H9 (cell line): ENCODE measurements around the gene ACACA. TPM values are rescaled to one million over a fixed set of nuclear protein-coding genes. Genes with fewer than 3 reads are reported as not detected.

ENCODE experiments used
- DNase-seq: peaks from one replicate; pipeline ENCODE4 v3.0.0-alpha.2; 2017
- H2AFZ ChIP-seq: one replicate; pipeline ENCODE4 v1.6.1; 2013; ENCODE audit warnings: mild to moderate bottlenecking, low read length, control low read depth, moderate library complexity
- H2AK5ac ChIP-seq: 2 replicates; pipeline ENCODE4 v1.6.1; 2013; ENCODE audit warnings: low read length, control low read depth, mixed read lengths; ENCODE audit not compliant: insufficient read length
- H2BK120ac ChIP-seq: one replicate; pipeline ENCODE4 v1.6.1; 2013; ENCODE audit warnings: low read depth, mild to moderate bottlenecking, low read length, control low read depth, inconsistent platforms; ENCODE audit not compliant: poor library complexity, severe bottlenecking
- H2BK12ac ChIP-seq: 2 replicates; pipeline ENCODE4 v1.6.1; 2013; ENCODE audit warnings: low read length, control low read depth, mixed read lengths, low read depth; ENCODE audit not compliant: insufficient read length
- H2BK15ac ChIP-seq: 2 replicates; pipeline ENCODE4 v1.6.1; 2013; ENCODE audit warnings: low read depth, low read length, control low read depth
- H2BK20ac ChIP-seq: one replicate; pipeline ENCODE4 v1.6.1; 2013; ENCODE audit warnings: low read depth, mild to moderate bottlenecking, low read length, control low read depth, inconsistent platforms; ENCODE audit not compliant: poor library complexity, severe bottlenecking
- H2BK5ac ChIP-seq: 2 replicates; pipeline ENCODE4 v1.6.1; 2013; ENCODE audit warnings: low read length, control low read depth, mixed read lengths; ENCODE audit not compliant: insufficient read length
- H3K14ac ChIP-seq: 2 replicates; pipeline ENCODE4 v1.6.1; 2013; ENCODE audit warnings: low read length, control low read depth; ENCODE audit not compliant: insufficient read depth
- H3K18ac ChIP-seq: 2 replicates; pipeline ENCODE4 v1.6.1; 2013; ENCODE audit warnings: low read depth, mild to moderate bottlenecking, mixed read lengths, low read length, control low read depth; ENCODE audit not compliant: insufficient read length
- H3K23ac ChIP-seq: 2 replicates; pipeline ENCODE4 v1.6.1; 2013; ENCODE audit warnings: low read length, control low read depth, mixed read lengths, low read depth; ENCODE audit not compliant: insufficient read length
- H3K23me2 ChIP-seq: 2 replicates; pipeline ENCODE4 v1.6.1; 2013; ENCODE audit warnings: low read depth, mild to moderate bottlenecking, mixed read lengths, low read length, control low read depth; ENCODE audit not compliant: insufficient read length, poor library complexity, severe bottlenecking
- H3K27ac ChIP-seq: 2 replicates; pipeline ENCODE4 v1.5.1; 2013; ENCODE audit warnings: low read length, control low read depth, mixed read lengths, low read depth; ENCODE audit not compliant: insufficient read length
- H3K27me3 ChIP-seq: 2 replicates; pipeline ENCODE4 v1.6.1; 2013; ENCODE audit warnings: low read length, control low read depth, inconsistent platforms; ENCODE audit not compliant: insufficient read depth
- H3K4ac ChIP-seq: 2 replicates; pipeline ENCODE4 v1.6.1; 2013; ENCODE audit warnings: low read depth, mild to moderate bottlenecking, control low read depth, inconsistent platforms, low read length, moderate library complexity
- H3K4me1 ChIP-seq: 2 replicates; pipeline ENCODE4 v1.6.1; 2013; ENCODE audit warnings: low read length, control low read depth, inconsistent platforms; ENCODE audit not compliant: insufficient read depth
- H3K4me2 ChIP-seq: 2 replicates; pipeline ENCODE4 v1.6.1; 2013; ENCODE audit warnings: low read length, control low read depth, mixed read lengths; ENCODE audit not compliant: insufficient read length, insufficient read depth
- H3K56ac ChIP-seq: 2 replicates; pipeline ENCODE4 v1.6.1; 2013; ENCODE audit warnings: low read depth, mild to moderate bottlenecking, mixed read lengths, low read length, control low read depth; ENCODE audit not compliant: insufficient read length
- H3K79me1 ChIP-seq: 2 replicates; pipeline ENCODE4 v1.6.1; 2013; ENCODE audit warnings: low read depth, mild to moderate bottlenecking, moderate library complexity, low read length, control low read depth, inconsistent platforms; ENCODE audit not compliant: insufficient read depth, poor library complexity, severe bottlenecking
- H3K79me2 ChIP-seq: 2 replicates; pipeline ENCODE4 v1.6.1; 2013; ENCODE audit warnings: low read length, control low read depth, inconsistent platforms; ENCODE audit not compliant: insufficient read depth
- H3K9ac ChIP-seq: 2 replicates; pipeline ENCODE4 v1.6.1; 2013; ENCODE audit warnings: low read length, control low read depth, mixed read lengths; ENCODE audit not compliant: insufficient read length; ENCODE audit errors: extremely low read depth
- H3K9me3 ChIP-seq: one replicate; pipeline ENCODE4 v1.6.1; 2013; ENCODE audit warnings: low read depth, low read length, inconsistent platforms; ENCODE audit not compliant: control insufficient read depth
- H3T11ph ChIP-seq: one replicate; pipeline ENCODE4 v1.6.1; 2013; ENCODE audit warnings: mild to moderate bottlenecking, low read length, control low read depth, inconsistent platforms
- H4K20me1 ChIP-seq: one replicate; pipeline ENCODE4 v1.6.1; 2013; ENCODE audit not compliant: control insufficient read depth, insufficient read length, insufficient read depth
- H4K5ac ChIP-seq: 2 replicates; pipeline ENCODE4 v1.6.1; 2013; ENCODE audit warnings: low read depth, mild to moderate bottlenecking, mixed read lengths, low read length, control low read depth; ENCODE audit not compliant: insufficient read length
- H4K8ac ChIP-seq: replicated peaks from 2 replicates; pipeline ENCODE4 v1.6.1; 2013; ENCODE audit warnings: low read length, control low read depth, mixed read lengths, low read depth; ENCODE audit not compliant: insufficient read length
- H4K91ac ChIP-seq: 2 replicates; pipeline ENCODE4 v1.6.1; 2013; ENCODE audit warnings: low read depth, mild to moderate bottlenecking, moderate library complexity, mixed read lengths, low read length, control low read depth; ENCODE audit not compliant: insufficient read length
- H3K27ac Mint-ChIP-seq, 3 experiments: 2 replicates in 2 of 3; 3 replicates in 1 of 3; pipeline ENCODE4 v1.8.0; 2020 to 2021; ENCODE audit warnings: mixed read lengths in 3 of 3, mild to moderate bottlenecking in 1 of 3, moderate library complexity in 1 of 3
- H3K27me3 Mint-ChIP-seq: 2 replicates; pipeline ENCODE4 v1.8.0; 2021; ENCODE audit warnings: low read depth, mild to moderate bottlenecking, moderate library complexity, mixed read lengths
- H3K36me3 Mint-ChIP-seq, 3 experiments: 2 replicates in 2 of 3; 3 replicates in 1 of 3; pipeline ENCODE4 v1.8.0; 2020 to 2021; ENCODE audit warnings: low read depth in 3 of 3, mixed read lengths in 3 of 3; ENCODE audit not compliant: insufficient read depth in 1 of 3
- H3K4me1 Mint-ChIP-seq, 2 experiments: 2 replicates each; pipeline ENCODE4 v1.8.0; 2020; ENCODE audit warnings: mixed read lengths in 2 of 2
- H3K4me3 Mint-ChIP-seq, 2 experiments: 2 replicates in 1 of 2; 3 replicates in 1 of 2; pipeline ENCODE4 v1.8.0; 2020 to 2021; ENCODE audit warnings: mild to moderate bottlenecking in 2 of 2, mixed read lengths in 2 of 2, moderate library complexity in 1 of 2
- H3K9me3 Mint-ChIP-seq, 2 experiments: 2 replicates in 1 of 2; 3 replicates in 1 of 2; pipeline ENCODE4 v1.8.0; 2020; ENCODE audit warnings: mild to moderate bottlenecking in 2 of 2, mixed read lengths in 2 of 2, moderate library complexity in 1 of 2
- CTCF ChIP-seq: fragments of 200-600 bp; sonication (generic); conservative IDR thresholded peaks from 3 replicates; pipeline ENCODE4 v1.8.0; 2021; ENCODE audit warnings: antibody characterized with exemption, mild to moderate bottlenecking
- WGBS: extraction: QIAGEN DNeasy Blood & Tissue Kit; methylation state at CpG from one replicate; pipeline ENCODE4 v1.1.7; 2013; ENCODE audit warnings: missing lambda C conversion rate, low lambda C conversion rate, mixed read lengths; ENCODE audit not compliant: insufficient read length; ENCODE audit errors: extremely low coverage; 5-methylcytosine and 5-hydroxymethylcytosine counted together
- total RNA-seq: library from RNA; stranded (reverse); gene quantifications from 2 replicates; pipeline ENCODE4 v1.2.1, GENCODE V29; 2021

The ACACA gene
- total RNA-seq, 1 experiment from 2014 or later = 135 TPM

GRCh38 chr17:37393352-37393751 lies 13.3 kb downstream of the ACACA start:
- Histone ChIP-seq H4K8ac (no peak overlapping the region), H3T11ph (no peak overlapping the region), H2BK15ac (no peak overlapping the region), H2AK5ac (no peak overlapping the region), H3K9me3 (no peaks in the 10 kb centered on the region), H3K79me1 (no peaks in the 10 kb centered on the region), H3K4me1 (no peaks in the 10 kb centered on the region), H2BK12ac (no peak overlapping the region), H3K4me2 (no peak overlapping the region), H3K27ac (no peak overlapping the region), H2BK5ac (no peak overlapping the region), H3K9ac (no peak overlapping the region), H3K23me2 (no peaks in the 10 kb centered on the region), H3K56ac (no peak overlapping the region), H3K27me3 (no peaks in the 10 kb centered on the region), H3K14ac (no peak overlapping the region), H4K5ac (no peak overlapping the region), H3K23ac (no peak overlapping the region), H3K18ac (no peak overlapping the region), H2AFZ (no peak overlapping the region), H4K20me1 (no peaks in the 10 kb centered on the region), H4K91ac (no peak overlapping the region), H2BK120ac (no peak overlapping the region), H3K79me2 (no peaks in the 10 kb centered on the region), H3K4ac (no peak overlapping the region), H2BK20ac (no peak overlapping the region)
- DNase-seq = no peak
- TF ChIP-seq CTCF = no peak
- WGBS = no CpG with 5 or more reads among the region's 7 CpGs
- Mint-ChIP-seq H3K27ac (no peak overlapping the region), H3K27me3 (no peaks in the 10 kb centered on the region), H3K4me1 (peaks cover 0 to 3% of the 10 kb centered on the region in 2 experiments; a peak in 1 of 4 replicates), H3K36me3 (no peaks in the 10 kb centered on the region), H3K4me3 (no peak overlapping the region), H3K9me3 (no peaks in the 10 kb centered on the region)
